DOHH2 (cell line): ENCODE data around the gene TMEM72.

Experiments used
- CTCF ChIP-seq: fragments of 200-600 bp; sonication (generic); IDR thresholded peaks from one replicate; pipeline ENCODE4 v1.5.1; 2014; ENCODE audit warnings: antibody characterized with exemption, mild to moderate bottlenecking, low read depth, low read length; ENCODE audit not compliant: poor library complexity, severe bottlenecking
- EZH2phosphoT487 ChIP-seq: fragments of 200-600 bp; sonication (generic); IDR thresholded peaks from 2 replicates; pipeline ENCODE4 v1.6.1; 2017; ENCODE audit warnings: borderline replicate concordance, mild to moderate bottlenecking, antibody characterized with exemption, low read length, moderate library complexity, mixed read lengths

- TF ChIP-seq CTCF: no peak
- TF ChIP-seq EZH2phosphoT487: no peak
These were observed 11.8 kb downstream of the TMEM72 start for GRCh38 chr10:44922796-44923545.
